GM21381 (cell line): ENCODE data around the gene LCNL1.

Source experiments
- ATAC-seq: cut with Tn5 transposase; IDR thresholded peaks from one replicate; pipeline ENCODE4 v1.9.1; 2021; ENCODE audit warnings: mild to moderate bottlenecking, moderate library complexity; ENCODE audit not compliant: unreplicated experiment

The LCNL1 gene

DNA sequence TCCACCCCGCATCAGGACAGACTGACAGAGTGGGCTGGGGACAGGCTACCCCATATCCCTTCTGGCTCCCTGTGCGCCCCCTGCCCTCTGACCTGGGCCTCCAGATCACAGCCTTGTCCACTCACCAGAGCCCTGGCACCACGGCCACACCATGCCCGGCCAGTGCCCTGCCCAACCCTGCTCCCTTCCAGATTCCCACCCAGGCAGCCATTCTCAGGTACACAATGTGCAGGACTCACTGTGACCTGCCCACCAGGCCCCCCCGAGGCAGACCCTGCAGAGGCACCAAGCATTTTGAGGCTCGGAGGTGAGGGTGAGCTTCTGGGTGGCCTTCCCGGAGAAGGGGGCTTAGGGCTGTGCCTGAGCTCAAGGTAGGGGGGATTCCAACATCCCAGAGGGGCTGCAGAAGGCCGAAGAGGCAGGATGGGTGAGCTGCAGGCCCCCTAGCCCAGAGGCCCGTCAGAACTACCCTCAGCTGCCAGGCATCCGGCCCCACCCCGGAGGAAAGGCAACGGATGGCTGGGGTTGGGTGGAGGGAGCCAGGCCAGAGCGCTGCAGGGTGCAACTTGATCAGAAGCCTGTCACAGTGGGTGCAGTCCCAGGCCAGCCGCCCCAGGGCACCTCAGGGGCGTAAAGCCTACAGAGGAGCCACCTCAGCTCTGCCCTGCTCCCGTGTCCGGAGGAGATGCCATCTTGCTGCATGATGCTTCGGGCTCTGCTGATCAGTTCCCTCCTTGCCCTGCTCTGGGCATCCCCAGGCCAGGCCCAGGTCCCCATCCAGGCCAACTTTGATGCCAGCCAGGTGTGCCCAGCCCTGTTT lies at the start of gene LCNL1:
TSS of gene LCNL1 (plus strand) at position 762 of the 820 bp plus-strand sequence. CDS start 594 bp downstream, outside the sequence.
- ATAC-seq = no peak

DNA sequence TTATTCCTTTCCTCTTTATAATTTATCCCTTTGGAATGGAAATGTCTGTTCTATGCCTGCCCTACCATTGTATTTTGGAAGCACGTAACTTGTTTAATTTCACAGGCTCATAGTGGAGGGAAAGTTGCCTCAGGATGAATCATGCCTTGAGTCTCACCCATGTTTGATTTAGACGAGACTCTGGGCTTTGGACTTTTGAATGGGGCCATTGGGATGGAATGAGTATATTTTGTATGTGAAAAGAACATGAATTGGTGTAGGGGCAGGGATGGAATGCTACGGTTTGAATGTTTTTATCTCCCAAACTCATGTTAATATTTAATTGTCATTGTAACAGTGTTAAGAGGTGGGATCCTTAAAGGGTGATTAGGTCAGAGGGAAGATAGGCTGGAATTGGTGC lies 48.5 kb upstream of the LCNL1 start:
- no peak for ATAC-seq

DNA sequence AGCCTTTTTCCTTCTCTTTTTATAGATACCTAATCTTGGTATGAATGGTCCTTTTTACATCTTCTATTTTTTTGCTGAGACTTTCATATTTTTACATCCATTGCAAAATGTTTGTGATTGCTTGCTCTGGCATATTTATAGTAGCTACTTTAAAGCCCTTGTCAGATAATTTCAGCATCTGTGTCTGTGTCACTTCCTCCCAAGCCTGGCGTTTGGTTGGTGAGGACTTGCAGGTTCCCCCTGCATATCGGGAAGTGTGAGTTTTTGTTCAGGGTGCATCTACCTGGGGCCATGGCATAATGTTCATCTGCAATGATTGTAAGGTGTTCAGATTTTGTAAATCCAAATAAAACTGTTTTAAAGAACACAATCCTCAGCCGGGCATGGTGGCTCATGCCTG lies 47.1 kb upstream of the LCNL1 start:
- ATAC-seq = no peak

DNA sequence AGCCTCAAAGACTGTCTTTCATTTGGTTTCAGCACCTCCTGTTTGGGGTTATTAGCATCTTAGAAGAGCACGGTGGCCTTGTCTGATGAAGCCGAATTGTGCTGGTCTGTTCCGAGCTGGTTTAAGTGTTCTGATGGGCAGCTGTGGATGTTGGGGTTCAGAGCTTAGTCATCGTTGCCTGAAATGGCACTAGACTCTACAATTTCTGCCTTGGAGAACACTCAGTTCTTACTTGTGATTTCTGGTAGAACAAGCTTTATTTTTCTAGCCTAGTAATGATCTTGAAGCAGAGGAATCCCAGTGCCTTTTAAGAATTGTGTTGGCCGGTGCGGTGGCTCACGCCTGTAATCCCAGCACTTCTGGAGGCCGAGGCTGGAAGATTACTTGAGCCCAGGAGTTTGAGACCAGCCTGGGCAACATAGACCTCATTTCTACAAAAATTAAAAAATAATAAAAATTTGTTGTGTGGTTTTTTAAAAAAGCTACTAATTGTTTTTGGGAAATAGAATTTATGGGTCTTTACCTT lies 46.1 kb upstream of the LCNL1 start:
- no peak for ATAC-seq

DNA sequence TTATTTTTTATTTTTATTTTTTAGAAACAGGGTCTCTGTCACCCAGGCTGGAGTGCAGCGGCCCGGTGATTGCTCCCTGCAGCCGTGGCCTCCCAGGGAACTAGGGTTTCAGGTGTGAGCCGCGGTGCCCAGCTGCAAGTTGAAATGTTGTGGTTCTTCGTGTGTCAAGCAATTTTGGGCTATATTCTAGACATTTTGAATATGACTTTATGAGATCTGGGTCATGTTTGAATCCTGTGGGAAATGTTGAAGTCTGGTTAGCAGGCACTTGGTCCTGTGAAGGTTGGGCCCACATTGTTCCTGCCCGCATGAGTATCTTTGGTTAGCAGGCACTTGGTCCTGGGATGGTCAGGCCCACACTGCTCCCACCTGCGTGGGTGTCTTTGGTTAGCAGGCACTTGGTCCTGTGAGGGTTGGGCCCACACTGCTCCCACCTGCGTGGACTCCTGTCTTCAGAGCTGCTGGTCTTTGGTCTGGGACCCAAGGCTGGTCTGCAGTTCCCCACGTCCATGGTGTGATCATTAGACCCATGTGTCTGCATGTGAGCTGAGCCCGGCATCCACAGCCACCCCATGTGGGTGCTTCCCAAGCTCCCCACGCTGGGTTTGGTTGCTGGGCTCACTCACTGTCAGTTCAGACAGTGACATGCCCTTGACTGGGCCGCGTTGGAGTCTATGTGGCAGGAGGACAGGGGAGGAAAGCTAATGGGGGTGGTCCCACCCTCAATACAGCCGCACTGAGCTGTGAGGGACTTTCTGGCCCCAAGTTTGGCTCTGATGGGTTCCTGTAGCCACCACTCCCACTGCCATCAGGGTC lies 45.4 kb upstream of the LCNL1 start:
- no peak for ATAC-seq

DNA sequence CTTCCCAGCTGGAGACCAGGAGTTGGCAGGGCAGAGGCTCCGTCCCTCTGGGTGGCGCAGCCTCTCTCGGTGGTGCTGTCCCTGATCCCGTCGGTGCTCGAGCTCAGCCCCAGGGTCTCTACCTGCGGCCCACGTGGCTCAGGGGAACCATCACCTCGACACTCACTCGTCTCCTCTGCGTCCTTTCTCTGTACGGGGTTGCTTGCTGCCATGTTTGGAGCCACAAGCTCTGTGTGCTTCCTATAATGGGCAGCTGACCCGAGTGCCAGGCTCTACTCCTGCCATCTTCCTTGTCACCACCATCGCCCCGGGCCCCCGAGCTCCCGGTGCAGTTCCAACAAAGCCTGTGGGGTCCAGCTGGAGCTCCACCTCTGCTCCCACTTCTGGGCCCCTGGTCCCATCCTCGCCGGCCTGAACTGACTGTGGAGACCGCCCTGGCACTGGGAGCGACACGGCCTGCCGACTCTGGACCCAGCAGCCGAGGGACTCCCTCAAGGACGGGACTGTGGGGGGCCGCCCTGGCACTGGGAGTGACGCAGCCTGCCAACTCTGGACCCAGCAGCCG lies 43.3 kb upstream of the LCNL1 start:
- ATAC-seq = no peak

DNA sequence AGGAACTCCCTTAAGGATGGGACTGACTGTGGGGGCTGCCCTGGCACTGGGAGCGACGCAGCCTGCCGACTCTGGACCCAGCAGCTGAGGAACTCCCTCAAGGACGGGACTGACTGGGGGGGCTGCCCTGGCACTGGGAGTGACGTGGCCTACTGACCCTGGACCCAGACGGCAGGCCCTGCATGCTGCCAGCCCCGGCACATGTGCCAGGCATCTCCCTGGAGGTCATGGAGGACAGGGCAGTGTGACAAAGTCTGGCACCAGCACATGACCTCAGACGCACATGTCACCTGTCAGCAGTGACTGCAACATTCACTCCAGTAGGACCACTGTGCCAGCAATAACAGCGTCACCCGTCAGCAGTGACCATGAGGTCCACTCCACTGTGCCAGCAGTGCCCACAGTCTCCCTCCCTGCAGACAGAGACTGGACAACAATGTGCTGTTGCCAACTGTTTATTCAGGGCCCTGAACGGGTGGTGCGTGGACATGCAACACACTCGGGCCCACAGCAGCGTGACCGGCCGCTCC lies 42.7 kb upstream of the LCNL1 start:
- ATAC-seq = no peak

DNA sequence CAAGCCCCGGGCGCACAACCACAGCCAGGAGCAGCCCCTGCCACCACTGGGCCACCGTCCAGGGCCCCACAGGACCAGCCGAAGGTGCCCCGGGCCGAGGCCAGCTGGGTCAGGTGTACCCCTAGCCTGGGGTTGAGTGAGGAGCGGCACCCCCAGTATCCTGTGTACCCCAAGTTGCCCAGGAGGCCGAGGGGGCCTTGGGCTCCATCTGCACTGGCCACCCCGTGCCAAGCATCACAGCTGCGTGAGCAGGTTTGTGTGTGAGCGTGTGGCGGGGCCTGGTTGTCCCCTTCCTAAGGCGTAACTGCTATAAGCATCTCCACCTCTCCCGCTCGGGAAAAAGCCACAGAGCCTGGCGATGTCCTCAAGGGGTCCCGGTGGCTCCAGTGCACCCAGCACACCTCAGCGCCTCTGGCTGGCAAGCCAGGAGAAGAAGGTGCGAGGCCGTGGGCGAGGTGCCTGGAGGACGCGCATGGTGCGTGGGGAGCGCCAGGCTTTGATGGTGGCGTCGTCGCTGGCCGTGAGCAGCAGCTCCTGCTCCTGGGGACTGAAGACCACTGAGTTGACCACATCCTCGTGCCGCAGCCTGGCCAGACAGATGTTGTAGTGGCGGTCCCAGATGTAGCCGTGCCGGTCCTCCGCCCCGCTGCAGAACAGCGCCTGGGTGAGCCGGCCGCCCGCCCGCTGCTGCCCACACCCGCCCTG lies 42.1 kb upstream of the LCNL1 start:
- ATAC-seq = no peak

DNA sequence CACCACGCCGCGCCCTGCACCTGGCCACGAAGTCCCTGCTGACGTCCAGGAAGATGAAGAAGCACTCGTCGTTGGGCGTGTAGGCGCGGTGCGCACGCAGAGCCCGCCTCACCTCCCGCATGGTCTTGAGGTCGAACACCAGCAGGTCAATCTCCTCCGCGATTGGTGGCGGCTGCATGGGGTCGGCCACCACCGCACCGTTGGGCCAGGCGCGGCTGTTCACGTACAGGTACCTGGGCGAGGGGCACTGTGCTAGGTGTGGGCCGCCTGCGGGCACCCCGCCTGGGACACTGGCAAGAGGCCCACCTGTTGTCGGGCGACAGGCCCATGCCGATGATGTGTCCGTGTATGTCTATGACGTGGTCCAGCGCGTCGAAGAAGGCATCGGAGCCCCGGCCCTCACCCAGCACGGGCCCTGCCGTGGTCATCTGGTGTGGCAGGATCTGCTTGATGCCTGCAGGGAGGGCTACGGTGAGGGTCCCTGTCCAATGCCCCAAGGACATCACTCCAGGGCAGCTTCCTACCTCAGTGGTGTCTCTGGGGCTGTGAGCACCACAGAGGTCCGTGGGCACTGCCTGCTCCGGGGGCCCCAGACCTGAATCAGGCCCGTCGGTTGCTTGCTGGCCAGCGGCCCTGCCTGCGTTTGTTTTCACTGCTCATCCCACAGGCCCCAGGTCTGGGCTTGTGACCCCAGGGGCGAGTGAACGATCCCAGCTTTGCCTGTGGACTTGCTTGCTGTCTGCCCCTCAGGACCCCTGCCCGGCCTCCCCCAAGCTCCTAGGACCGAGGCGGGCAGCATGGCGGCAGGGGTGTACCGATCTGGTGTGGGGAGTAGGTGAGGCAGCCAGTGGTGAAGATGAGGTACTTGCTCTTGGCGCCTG lies 41.3 kb upstream of the LCNL1 start:
- no peak for ATAC-seq

DNA sequence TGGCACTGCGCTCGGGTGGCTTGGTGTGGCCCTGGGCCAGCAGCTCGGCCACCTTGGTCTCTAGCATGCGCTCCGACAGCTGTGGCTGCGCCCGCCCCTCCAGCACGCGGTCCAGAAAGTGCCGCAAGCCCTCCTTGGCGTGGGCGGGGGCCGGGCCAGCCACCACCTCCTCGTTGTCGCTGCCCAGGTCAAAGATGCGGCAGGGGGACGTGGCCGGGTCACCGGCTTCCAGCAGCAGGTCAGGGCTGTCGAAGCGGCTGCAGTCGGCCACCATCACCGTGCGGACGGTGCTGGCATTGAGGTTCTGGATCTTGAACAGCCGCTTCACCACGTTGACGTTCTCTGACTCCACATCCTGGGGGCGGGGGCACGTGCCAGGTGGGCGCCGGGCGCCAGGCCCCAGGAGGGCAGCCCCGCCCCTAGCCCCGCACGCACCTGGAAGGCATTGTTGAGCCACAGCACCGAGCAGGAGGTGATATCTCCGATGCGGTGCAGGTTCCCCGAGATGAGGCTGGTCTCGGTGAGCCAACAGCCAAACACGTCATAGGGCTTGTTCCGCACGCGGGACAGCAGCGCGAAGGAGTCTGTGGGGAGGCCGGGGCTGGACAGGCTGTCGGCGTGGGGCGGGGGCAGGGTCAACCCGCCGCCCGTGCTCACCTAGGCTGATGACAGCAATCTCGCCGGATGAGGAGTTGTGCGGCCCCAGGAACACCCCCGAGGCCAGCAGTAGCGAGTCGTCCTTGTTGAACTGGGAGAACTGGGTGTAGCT lies 40.5 kb upstream of the LCNL1 start:
- ATAC-seq = no peak

DNA sequence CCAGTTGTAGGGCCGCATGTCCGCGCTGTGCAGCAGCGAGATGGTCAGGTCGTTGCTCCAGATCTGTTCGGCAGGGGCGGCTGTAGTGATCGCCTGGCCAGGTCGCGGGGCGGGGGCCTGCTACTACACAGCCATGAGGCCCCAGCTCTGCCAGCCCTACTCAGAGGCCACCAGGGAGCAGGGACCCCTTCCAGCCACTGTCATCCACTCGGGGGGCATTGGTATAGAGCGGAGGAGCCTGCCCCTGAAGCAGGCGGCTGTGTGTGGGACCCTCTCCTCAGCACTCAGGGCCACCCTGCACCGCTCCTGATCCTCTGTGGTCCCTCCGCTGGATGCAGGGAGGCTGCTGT lies 39.9 kb upstream of the LCNL1 start:
- ATAC-seq = no peak

DNA sequence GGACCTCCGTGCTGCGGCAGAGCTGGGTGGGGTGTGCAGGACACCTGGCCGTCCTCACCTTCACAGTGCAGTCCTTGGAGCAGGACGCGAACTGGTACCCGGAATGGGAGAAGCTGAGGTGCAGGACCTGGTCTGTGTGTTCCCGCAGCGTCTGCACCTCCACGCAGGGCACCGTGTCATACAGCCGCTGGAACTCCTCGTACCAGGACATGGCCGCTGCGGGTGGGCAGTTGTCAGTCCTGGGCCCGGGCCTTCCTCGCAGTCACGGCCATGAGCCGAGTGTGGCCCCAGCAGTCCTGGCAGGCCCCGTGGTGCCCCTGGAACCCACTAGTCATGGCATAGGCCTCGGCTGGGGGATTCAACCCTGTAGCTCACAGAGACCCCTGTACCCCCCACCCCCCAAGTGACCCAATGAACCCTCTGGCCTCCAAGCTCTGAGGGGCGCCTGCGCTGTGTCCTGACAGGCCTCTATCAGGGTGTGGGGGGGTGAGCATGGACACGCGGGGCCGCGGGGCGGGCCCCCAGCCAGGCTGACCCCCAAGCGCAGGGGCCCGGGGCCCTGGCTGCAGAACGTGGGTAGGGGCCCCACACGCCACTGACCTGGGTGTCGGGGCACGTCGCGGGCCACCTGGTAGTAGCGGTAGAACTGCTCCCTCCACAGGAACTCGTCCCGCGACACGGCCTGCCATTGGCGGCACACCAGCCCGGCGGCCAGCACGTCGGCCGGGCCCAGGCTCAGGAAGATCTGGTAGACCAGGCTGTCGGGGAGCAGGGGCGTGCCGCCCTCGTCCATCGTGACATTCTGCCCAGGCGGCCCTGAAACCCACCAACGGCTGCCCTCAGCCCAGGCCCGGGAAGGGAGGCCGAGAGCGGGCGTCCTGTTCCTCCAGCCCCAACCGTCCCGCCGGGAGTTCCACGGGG lies 39.2 kb upstream of the LCNL1 start:
- no peak for ATAC-seq

DNA sequence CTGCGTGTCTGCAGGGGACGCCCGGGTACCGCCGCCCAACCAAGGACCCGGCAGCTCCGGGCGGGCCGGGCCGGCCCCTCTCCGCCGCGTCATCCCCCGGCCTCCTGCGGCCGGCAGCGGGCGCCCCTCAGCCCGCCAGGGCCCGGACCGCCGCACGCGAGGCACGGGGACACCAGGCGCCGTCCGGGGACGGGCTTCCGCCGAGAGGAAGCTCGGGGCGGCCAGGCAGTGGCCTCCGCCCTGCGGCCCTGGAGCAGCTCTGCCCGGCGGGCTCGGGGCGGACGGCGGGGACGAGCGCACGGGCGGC lies 38.6 kb upstream of the LCNL1 start:
- ATAC-seq = peak; percentile 31

DNA sequence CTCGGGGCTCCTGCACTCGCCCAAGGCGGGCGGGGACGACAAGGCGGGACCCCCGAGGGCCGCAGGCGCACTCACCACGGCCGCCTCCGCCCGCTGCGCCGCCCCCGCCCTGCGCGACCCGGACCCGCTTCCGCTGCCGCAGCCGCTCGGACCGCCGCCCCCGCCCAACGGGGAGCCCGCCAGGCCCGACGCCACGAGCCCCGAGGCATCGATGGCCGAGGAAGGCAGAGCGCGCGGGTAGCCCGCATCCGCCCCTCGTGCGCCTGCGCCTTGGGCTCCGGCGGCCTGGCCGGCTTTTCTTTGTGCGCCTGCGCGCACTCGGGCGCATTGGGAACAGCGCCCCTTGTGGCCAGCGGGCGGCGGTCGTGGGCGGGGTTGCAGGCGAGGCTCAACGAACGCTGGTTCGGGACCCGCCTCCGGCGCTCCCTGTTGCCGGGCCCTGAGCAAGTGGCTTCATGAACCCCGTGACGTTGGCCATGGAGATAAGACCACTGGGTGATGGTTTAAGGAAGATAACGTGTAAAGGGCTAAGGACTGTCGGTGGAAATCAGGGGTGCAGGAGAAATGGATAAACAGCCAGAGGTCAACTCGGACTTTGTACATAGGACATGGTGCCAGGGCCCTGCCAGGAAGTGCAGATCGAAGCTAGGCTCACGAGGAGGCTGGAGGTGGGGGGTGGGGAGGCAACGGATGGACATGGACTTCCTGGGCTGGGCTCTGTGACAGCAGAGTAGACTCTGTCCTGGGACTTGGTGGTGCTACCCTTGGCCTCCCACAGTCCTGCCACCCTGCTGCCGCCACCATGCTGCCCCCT lies 38.1 kb upstream of the LCNL1 start, which contains the start of the genes C8G and FBXW5:
TSS of gene C8G (plus strand) at position 725 of the 814 bp plus-strand sequence. CDS start at position 803, 78 bp downstream.
TSS of gene FBXW5 (minus strand) at position 220 of the 814 bp plus-strand sequence. CDS start 655 bp downstream, outside the sequence.
- ATAC-seq = peak; percentile 81

DNA sequence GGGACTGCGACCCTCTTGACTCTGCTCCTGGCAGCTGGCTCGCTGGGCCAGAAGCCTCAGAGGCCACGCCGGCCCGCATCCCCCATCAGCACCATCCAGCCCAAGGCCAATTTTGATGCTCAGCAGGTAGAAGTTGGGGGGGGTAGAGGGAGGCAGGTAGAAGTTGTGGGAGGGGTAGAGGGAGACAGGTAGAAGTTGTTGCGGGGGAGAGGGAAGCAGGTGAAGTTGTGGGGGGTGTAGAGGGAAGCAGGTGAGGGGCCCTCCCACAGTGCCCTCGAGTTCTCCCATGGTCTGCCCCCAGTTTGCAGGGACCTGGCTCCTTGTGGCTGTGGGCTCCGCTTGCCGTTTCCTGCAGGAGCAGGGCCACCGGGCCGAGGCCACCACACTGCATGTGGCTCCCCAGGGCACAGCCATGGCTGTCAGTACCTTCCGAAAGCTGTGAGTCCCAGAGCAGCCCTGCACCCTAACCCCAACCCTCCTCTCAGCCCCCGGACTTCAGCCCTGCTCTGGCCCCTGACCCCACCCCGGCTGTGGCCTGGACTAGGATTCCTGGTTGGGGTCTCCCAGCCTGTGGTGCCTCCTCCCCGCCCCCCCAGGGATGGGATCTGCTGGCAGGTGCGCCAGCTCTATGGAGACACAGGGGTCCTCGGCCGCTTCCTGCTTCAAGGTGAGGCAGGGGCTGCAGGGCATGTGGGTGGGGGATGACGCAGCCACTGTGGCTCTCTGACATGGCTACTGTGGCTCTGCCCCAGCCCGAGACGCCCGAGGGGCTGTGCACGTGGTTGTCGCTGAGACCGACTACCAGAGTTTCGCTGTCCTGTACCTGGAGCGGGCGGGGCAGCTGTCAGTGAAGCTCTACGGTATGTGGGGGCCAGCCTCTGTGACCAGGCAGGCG lies 37.2 kb upstream of the LCNL1 start:
- ATAC-seq = no peak
